NCI-H2196 (cell line): Measurements from ENCODE around the gene UFD1.

Experiments
- DNase-seq: peaks from one replicate; lab custom pipeline; 2025; ENCODE audit not compliant: unreplicated experiment; lab: John Stamatoyannopoulos, UW

UFD1 gene

GRCh38 chr22:19497245-19497644, 18.3 kb upstream of the UFD1 start:
- peak; percentile 32 for DNase-seq

- no peak for DNase-seq
Observed at GRCh38 chr22:19496324-19496630, 17.3 kb upstream of the UFD1 start.

- DNase-seq: no peak
Observed at GRCh38 chr22:19495562-19496323, 16.8 kb upstream of the UFD1 start.

GRCh38 chr22:19494676-19495173, 15.7 kb upstream of the UFD1 start:
- DNase-seq: no peak

GRCh38 chr22:19494001-19494560, 15.1 kb upstream of the UFD1 start:
- DNase-seq: no peak

GRCh38 chr22:19492504-19493174, 13.6 kb upstream of the UFD1 start:
- DNase-seq: no peak

- DNase-seq: no peak
Observed at GRCh38 chr22:19490628-19491230, 11.7 kb upstream of the UFD1 start.

GRCh38 chr22:19488884-19489843, 10.2 kb upstream of the UFD1 start:
- DNase-seq: no peak

GRCh38 chr22:19488285-19488684, 9.3 kb upstream of the UFD1 start:
- DNase-seq: no peak

GRCh38 chr22:19483481-19484244, 4.7 kb upstream of the UFD1 start:
- no peak for DNase-seq

GRCh38 chr22:19482297-19482696, 3.3 kb upstream of the UFD1 start:
- DNase-seq: no peak

- no peak for DNase-seq
Observed at GRCh38 chr22:19480789-19481188, 1.8 kb upstream of the UFD1 start.

GRCh38 chr22:19480173-19480568, 1.2 kb upstream of the UFD1 start:
- no peak for DNase-seq

GRCh38 chr22:19479355-19480172, 571 bp upstream of the UFD1 start, which contains the start of gene CDC45:
CDC45 (plus strand) TSS chr22:19479920; CDS start chr22:19479969, 49 bp downstream.
- DNase-seq: peak; percentile 85

GRCh38 chr22:19478045-19478900, 720 bp downstream of the UFD1 start:
- no peak for DNase-seq

GRCh38 chr22:19477321-19478044, 1.5 kb downstream of the UFD1 start:
- DNase-seq: no peak

GRCh38 chr22:19476023-19476422, 3.0 kb downstream of the UFD1 start:
- no peak for DNase-seq
